HepG2 (cell line): ENCODE data around the gene TMEM129. TPM values are rescaled to one million over a fixed set of nuclear protein-coding genes. Genes with fewer than 3 reads are reported as not detected.
A peak's percentile ranks its signal among the peaks of the same experiment; 100 is the strongest.

Experiments used
- ARID5B ChIP-seq: IDR thresholded peaks from 2 replicates; pipeline ENCODE4 v1.4.0; 2020; ENCODE audit warnings: mild to moderate bottlenecking, missing genetic modification reagents
- BRCA1 ChIP-seq: sonication (generic); formaldehyde crosslinking; IDR thresholded peaks from 2 replicates; pipeline ENCODE4 v1.4.0; 2020; ENCODE audit warnings: missing genetic modification reagents
- ETV5 ChIP-seq: IDR thresholded peaks from 2 replicates; pipeline ENCODE4 v1.6.1; 2018; ENCODE audit warnings: missing biosample characterization, missing genetic modification reagents, inconsistent platforms, borderline replicate concordance
- FOSL1 ChIP-seq: sonication (generic); formaldehyde crosslinking; IDR thresholded peaks from 2 replicates; pipeline ENCODE4 v1.9.0; 2021; ENCODE audit warnings: missing genetic modification reagents, borderline replicate concordance
- GMEB1 ChIP-seq: sonication (generic); formaldehyde crosslinking; IDR thresholded peaks from 2 replicates; pipeline ENCODE4 v1.5.1; 2020; ENCODE audit warnings: missing genetic modification reagents, mild to moderate bottlenecking, borderline replicate concordance
- MED1 ChIP-seq: sonication (generic); formaldehyde crosslinking; IDR thresholded peaks from 2 replicates; pipeline ENCODE4 v1.4.0; 2020; ENCODE audit warnings: missing genetic modification reagents
- NCOA5 ChIP-seq: sonication (generic); formaldehyde crosslinking; IDR thresholded peaks from 2 replicates; pipeline ENCODE4 v1.4.0; 2020; ENCODE audit warnings: missing genetic modification reagents
- NCOR1 ChIP-seq: fragments of 200-600 bp; sonication (generic); IDR thresholded peaks from 2 replicates; pipeline ENCODE4 v1.7.0; 2017; ENCODE audit warnings: antibody characterized with exemption, low read length, borderline replicate concordance
- PAF1 ChIP-seq: IDR thresholded peaks from 2 replicates; pipeline ENCODE4 v1.6.1; 2016; ENCODE audit warnings: missing genetic modification reagents, missing compliant biosample characterization
- PRDM15 ChIP-seq: sonication (generic); formaldehyde crosslinking; IDR thresholded peaks from 2 replicates; pipeline ENCODE4 v1.4.0; 2020; ENCODE audit warnings: missing genetic modification reagents
- TSC22D2 ChIP-seq: sonication (generic); formaldehyde crosslinking; IDR thresholded peaks from 2 replicates; pipeline ENCODE4 v1.5.1; 2020; ENCODE audit warnings: missing genetic modification reagents, mild to moderate bottlenecking, borderline replicate concordance
- ZBTB3 ChIP-seq: sonication (generic); formaldehyde crosslinking; IDR thresholded peaks from 2 replicates; pipeline ENCODE4 v1.4.0; 2020; ENCODE audit warnings: low read depth, mild to moderate bottlenecking, moderate library complexity, missing genetic modification reagents, borderline replicate concordance
- ZNF138 ChIP-seq: sonication (generic); formaldehyde crosslinking; IDR thresholded peaks from 2 replicates; pipeline ENCODE4 v1.5.0; 2020; ENCODE audit warnings: mild to moderate bottlenecking, low read depth, missing genetic modification reagents
- ZNF256 ChIP-seq: sonication (generic); formaldehyde crosslinking; conservative IDR thresholded peaks from 2 replicates; pipeline ENCODE4 v1.4.0; 2020; ENCODE audit warnings: missing genetic modification reagents
- ZNF768 ChIP-seq: sonication (generic); formaldehyde crosslinking; IDR thresholded peaks from 2 replicates; pipeline ENCODE4 v1.4.0; 2020; ENCODE audit warnings: missing genetic modification reagents
- ZNF816 ChIP-seq: sonication (generic); formaldehyde crosslinking; IDR thresholded peaks from 2 replicates; pipeline ENCODE4 v1.8.0; 2022; ENCODE audit warnings: missing genetic modification reagents, mild to moderate bottlenecking, borderline replicate concordance
- polyA plus RNA-seq, 8 experiments: library from polyadenylated mRNA; depleted of rRNA in 3 of 8; stranded (reverse) in 7 of 8; unstranded in 1 of 8; fragments of >200 nt; fragmentation: Illumina TruSeq in 4 of 8; extraction: Trizol in 4 of 8; gene quantifications; 2 replicates each; pipeline versions ENCODE4 v1.2.1 to v1.2.3, GENCODE V29; 2011 to 2016; ENCODE audit warnings: low read depth in 4 of 8, missing spikeins in 1 of 8, mixed read lengths in 1 of 8; ENCODE audit not compliant: insufficient read depth in 1 of 8
- total RNA-seq, 5 experiments: library from RNA; depleted of rRNA; stranded (reverse); fragments of >200 nt; fragmentation: Illumina TruSeq; extraction: Trizol; gene quantifications; 2 replicates each; pipeline ENCODE4 v1.2.3, GENCODE V29; 2016; ENCODE audit warnings: low read depth in 1 of 5

Gene TMEM129
- total and polyA plus RNA-seq, 2 of the 13 experiments (the other 11 are each of a cell fraction or from before 2014, with no cell fraction given): 19.0 to 25.8 TPM

GRCh38 chr4:1746919-1747602, 25.9 kb upstream of the TMEM129 start (continued):
- 0 out of 2 replicates have a peak, but pooled peaks have one; percentile 47 for TF ChIP-seq PRDM15 (CRISPR knock-in tag)
- no peak for TF ChIP-seq TSC22D2 (CRISPR knock-in tag)
- peak; percentile 17; the same call in 1 of the 2 replicates for TF ChIP-seq ZBTB3 (CRISPR knock-in tag)
- TF ChIP-seq MED1 (CRISPR knock-in tag): peak; percentile 89
- peak; percentile 83; the same call in 1 of the 2 replicates for TF ChIP-seq ZNF816 (CRISPR knock-in tag)
- peak; percentile 93 for TF ChIP-seq BRCA1 (CRISPR knock-in tag)
- peak; percentile 42; the same call in 1 of the 2 replicates for TF ChIP-seq FOSL1 (CRISPR knock-in tag)
- TF ChIP-seq ZNF768 (CRISPR knock-in tag): peak; percentile 54; the same call in 1 of the 2 replicates
- peak; percentile 70 for TF ChIP-seq ARID5B (CRISPR knock-in tag)
- 0 out of 2 replicates have a peak, but pooled peaks have one; percentile 70 for TF ChIP-seq NCOA5 (CRISPR knock-in tag)
- peak; percentile 83; the same call in 1 of the 2 replicates for TF ChIP-seq ZNF256 (CRISPR knock-in tag)
- peak; percentile 47; the same call in 1 of the 2 replicates for TF ChIP-seq GMEB1 (CRISPR knock-in tag)
- TF ChIP-seq NCOR1: no peak
- no peak for TF ChIP-seq PAF1
- 0 out of 2 replicates have a peak, but pooled peaks have one; percentile 73 for TF ChIP-seq ZNF138 (CRISPR knock-in tag)
- TF ChIP-seq ETV5: peak; percentile 38; the same call in 1 of the 2 replicates
